ENCODE data around the gene KLK13.

KLK13 gene, protein sequence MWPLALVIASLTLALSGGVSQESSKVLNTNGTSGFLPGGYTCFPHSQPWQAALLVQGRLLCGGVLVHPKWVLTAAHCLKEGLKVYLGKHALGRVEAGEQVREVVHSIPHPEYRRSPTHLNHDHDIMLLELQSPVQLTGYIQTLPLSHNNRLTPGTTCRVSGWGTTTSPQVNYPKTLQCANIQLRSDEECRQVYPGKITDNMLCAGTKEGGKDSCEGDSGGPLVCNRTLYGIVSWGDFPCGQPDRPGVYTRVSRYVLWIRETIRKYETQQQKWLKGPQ

GRCh38 chr19:51064534-51065220 lies at the start of gene KLK13:
Gene KLK13, minus strand, starts transcription at chr19:51065092. Its CDS starts 25 bp downstream, at chr19:51065067.
- no peak for DNase-seq (ENCODE audit: low spot score)

- peak; percentile 79 for DNase-seq (ENCODE audit: low spot score)
Measured at GRCh38 chr19:51114087-51114729, 49.3 kb upstream of the KLK13 start.

GRCh38 chr19:51111606-51112005 lies 46.7 kb upstream of the KLK13 start:
- DNase-seq (ENCODE audit: low spot score) = no peak

- DNase-seq (ENCODE audit: low spot score) = no peak
Measured at GRCh38 chr19:51110666-51110971, 45.7 kb upstream of the KLK13 start.

DNA sequence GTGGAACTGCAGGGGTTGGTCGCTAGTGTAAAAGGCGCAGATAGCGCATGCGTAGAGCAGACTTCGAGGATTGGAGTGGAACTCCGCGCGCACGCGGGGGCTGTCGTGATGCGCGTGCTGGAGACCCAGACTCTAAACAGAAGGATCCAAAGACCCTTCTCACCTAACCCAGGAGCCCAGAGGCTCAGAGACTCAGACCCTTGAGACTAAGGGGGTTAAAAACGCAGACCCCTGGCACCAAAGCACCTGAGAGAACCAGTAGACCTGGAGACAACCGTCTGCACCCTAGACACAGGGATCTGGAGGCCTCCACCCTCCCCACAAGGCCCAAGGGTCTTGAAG lies 43.9 kb upstream of the KLK13 start:
- no peak for DNase-seq (ENCODE audit: low spot score)

GRCh38 chr19:51108066-51108804 lies 43.3 kb upstream of the KLK13 start, which contains the start of gene CTU1:
Gene CTU1, minus strand, starts transcription at chr19:51108409. Its CDS starts 3,840 bp downstream, at chr19:51104569.
- DNase-seq (ENCODE audit: low spot score) = peak; percentile 99

DNA sequence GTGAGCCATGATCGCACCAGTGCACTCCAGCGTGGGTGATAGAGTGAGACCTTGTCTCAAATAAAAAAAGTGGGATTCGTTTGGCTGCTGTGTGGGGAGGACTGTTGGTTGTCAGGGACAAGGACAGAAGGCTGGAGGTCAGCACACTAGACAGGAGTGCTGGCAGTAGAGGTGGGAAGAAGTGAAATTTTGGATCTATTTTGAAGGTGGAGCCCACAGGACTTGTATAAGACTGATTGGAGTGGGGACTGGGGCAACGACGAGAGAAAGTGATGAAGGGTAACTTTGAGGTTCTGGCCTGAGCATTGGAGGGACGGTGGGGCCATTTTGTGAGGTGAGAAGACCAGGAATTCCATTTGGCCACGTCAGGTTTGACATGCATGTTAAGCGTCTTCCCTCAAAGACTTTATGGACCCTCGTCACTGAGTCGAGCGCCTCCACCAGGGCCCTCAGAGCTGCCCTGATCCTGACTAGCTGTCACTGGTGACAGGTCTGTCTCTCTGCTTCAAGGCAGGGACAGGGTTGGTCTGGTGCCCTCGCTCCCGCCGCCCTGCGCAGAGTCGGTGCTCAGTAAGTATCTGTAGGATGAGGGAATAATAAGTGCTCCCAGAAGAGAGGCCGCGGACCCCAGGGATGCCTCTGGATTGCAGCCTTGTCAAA lies 42.6 kb upstream of the KLK13 start:
- DNase-seq (ENCODE audit: low spot score) = peak; percentile 30

DNA sequence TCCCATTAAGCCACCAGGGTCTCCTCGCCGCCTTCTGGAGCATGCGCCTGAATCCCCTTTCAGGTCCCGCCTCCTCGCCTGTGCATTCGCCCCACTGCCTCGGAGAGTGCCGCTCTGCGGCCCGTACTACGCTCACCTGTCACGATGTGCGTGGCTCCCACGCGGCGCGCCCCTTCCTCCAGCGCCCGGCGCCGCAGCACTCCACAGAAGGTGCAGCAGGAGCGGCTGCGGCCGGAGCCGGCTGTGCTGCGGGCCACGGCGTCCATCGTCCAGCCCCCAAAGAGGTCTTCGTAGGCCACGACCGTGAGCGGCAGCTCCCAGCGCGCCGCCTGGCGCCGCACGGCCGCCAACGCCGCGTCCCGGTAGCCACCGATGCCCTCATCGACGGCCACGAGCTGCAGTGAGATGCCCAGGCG lies 39.0 kb upstream of the KLK13 start:
- DNase-seq (ENCODE audit: low spot score) = no peak

GRCh38 chr19:51102991-51103390 lies 38.1 kb upstream of the KLK13 start:
- no peak for DNase-seq (ENCODE audit: low spot score)

GRCh38 chr19:51101171-51101865 lies 36.4 kb upstream of the KLK13 start:
- no peak for DNase-seq (ENCODE audit: low spot score)

GRCh38 chr19:51100601-51101000 lies 35.7 kb upstream of the KLK13 start:
- no peak for DNase-seq (ENCODE audit: low spot score)

- no peak for DNase-seq (ENCODE audit: low spot score)
Measured at GRCh38 chr19:51099047-51099382, 34.1 kb upstream of the KLK13 start.

GRCh38 chr19:51098365-51099046 lies 33.6 kb upstream of the KLK13 start:
- DNase-seq (ENCODE audit: low spot score) = no peak

DNA sequence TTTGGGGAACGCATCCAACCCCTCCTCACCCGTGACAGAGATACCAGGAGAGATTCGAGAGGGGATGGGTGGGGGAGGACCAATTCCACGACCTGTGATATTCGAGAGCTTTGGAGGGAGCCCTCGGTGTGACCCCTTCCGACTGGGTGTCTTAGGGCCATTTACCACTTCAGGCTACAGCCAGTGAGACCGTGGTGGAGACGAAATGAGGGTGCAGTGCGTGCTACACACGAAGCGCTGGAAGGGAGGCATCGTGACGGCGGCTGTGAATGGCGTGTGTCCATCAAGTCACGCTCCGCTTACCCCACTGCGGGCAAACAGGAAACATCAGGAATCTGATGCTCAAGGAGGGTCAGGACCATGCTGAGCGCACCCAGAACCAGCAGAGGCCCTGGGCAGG lies 32.9 kb upstream of the KLK13 start:
- DNase-seq (ENCODE audit: low spot score) = no peak

DNA sequence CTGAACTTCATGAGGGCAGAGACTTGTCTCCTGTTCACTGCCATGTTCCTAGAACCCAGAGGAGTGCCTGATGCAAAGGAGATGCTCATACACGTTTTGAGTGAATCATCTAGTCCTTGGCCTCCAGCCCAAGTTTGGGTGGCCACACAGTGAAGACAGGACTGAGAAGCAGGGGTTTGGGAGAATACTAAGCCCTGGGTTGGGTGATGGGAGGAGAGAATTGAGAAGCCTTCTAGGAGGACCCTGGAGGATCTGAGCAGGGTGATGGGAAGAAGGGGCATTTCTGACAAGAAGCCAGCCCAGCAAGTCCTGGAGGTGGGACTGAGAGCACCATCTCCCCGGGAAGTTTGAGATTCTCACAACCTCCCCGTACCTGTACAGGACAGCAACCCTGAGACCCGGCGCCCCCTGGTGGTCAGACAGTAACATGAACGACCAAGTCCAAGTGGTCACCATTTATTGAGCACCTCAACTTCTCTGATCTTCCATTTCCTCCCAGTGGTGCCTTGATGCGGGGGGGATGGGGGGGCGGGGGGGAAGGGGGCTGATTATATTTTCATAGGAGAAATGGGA lies 32.4 kb upstream of the KLK13 start:
- peak; percentile 68 for DNase-seq (ENCODE audit: low spot score)

DNA sequence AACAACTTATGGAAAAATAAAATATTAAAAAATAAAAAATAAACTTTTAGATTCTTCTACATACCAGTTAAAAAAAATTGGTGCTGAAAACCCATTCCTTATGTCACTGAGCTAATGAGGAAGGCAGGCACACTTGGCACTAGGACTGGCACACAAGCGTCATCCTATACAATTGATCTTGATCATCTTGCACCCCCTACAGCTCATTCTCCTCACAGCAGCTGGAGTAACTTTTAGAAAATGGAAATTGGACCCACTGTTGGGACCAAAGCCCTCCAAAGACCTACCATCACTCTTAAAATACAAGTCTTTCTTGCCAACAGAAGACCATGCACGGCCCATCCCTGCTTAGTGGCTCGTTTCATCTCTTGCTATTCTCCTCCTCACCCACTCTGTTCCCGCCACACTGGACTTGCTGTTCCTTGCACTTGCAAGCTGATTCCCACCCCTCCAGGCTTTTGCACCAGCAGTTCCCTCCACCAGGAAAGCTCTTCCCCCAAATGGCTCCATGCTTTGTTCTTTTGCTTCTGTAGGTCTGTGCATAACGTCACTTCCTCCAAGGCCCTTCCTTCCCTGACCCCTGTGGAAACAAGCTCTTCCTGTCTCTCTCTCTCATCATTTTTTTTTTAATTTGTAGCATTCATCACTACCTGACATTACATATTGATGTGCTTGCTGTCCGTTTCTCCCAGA lies 31.7 kb upstream of the KLK13 start:
- no peak for DNase-seq (ENCODE audit: low spot score)

GRCh38 chr19:51094696-51095279 lies 29.9 kb upstream of the KLK13 start:
- peak; percentile 25 for DNase-seq (ENCODE audit: low spot score)

DNA sequence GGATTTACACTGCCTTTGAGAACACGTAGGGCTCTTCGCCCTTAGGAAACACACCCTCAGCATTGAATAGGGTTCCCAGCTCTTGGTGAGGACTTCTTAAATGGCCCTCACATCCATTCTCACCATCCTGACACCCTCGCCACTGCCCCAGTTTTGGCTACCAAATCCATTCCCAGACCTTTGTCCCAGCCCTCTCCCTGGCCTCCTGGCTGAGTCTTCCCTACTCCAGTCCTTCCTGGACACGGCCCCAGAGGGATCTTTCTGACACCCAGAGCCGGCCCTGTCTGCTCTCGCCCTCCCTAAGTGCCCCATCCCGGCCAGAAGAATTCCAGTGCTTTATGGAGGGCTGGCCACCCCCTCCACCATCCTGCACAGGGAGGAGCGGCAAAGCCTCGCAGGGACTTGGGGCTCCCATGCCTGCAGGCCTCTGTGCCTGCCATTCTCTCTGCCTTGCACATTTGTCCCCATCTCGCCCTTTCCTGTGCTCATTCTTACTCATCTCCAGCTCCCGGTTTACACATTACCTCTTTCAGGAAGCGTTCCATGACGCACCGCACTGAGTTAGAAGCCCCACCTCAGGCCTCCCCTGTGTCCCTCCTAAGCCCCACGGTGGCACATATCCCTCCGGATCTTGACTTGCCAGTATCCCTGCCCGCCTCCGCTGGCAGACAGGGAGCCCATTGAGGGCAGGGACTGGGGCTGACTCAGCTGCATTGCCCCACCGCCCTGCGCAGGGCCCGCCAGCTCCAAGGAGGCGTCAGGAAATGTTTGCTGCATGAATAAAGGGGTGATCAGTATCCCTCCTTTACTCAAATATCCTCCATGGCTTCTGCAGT lies 28.8 kb upstream of the KLK13 start:
- no peak for DNase-seq (ENCODE audit: low spot score)

DNA sequence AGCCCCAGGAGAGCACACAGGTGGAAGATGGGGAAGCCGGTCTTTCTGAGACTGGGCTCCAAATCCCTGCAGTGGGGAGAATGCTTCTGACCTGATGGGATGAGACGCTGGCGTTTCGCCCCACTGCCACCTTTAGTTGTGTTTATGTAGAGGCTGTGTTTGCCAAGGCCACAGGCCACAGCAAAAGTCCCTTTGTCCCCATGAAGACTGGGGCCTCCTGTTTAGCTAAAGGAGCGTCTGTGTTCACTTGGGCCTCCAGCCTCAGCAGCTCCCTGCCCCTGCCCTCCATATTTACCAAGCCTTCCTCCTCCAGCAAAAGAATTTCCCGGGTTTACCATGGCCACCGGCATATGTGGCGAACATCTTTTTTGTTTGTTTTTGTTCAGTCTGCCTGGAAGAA lies 28.2 kb upstream of the KLK13 start:
- no peak for DNase-seq (ENCODE audit: low spot score)

Data from activated CD4-positive, alpha-beta T cell treated with anti-CD3 and anti-CD28 coated beads, Interleukin-2, Interleukin-4, amounts not matched to agents 100 ng/mL and 50 ng/mL, durations not matched to agents 16 hours and 8 hours (primary cell).